ENCODE data around the gene MAP3K5. TPM values are rescaled to one million over a fixed set of nuclear protein-coding genes. Genes with fewer than 3 reads are reported as not detected.
A peak's percentile ranks its signal among the peaks of the same experiment; 100 is the strongest.

MAP3K5 gene
- total RNA-seq, 1 donor from 2014 or later, result 0.02 TPM

DNA sequence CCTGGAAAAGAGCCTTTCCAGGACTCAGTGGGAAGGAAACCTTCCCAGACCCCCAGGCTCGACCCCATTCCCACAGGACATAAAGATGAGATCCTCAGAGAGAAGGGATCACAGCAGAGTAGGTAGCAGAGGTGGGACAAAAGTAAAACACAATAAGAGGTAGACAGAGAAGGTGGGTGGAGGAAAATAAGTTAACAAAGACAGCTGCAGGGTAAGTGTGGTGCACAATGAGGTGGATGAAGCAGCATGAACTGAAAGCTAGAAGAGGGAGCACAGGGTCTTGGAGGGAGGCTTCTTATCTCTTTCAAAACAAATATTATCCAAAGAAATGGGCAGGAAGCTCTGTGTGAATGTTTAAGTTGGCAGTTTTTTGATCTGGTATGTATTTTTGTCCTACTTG is 228.1 kb downstream of the MAP3K5 start:
- Mint-ChIP-seq H3K27me3 (ENCODE audit: insufficient read depth, low read depth) (no peaks in the 10 kb centered on the region), H3K9me3 (no peaks in the 10 kb centered on the region), H3K27ac (no peak overlapping the region), H3K4me1 (no peaks in the 10 kb centered on the region), H3K36me3 (no peaks in the 10 kb centered on the region), H3K4me3 (no peak overlapping the region)
- H3K4me2 ChIP-seq, result no peak overlapping the region
- no peak overlapping the region for H3K9ac ChIP-seq
- no peak for DNase-seq (ENCODE audit: low spot score)
- H3K27ac ChIP-seq, result no peak overlapping the region
- H3K9me3 ChIP-seq (ENCODE audit: low read depth), result no peaks in the 10 kb centered on the region
- H2AFZ ChIP-seq (replicated peaks), result peak overlapping the region; percentile 18
- peaks cover 3% of the 10 kb centered on the region for H3K4me1 ChIP-seq
- TF ChIP-seq EZH2phosphoT487 (IDR thresholded peaks at IDR 0.05) (no peak), EZH2 (IDR thresholded peaks at IDR 0.05) (no peak), CTCF (IDR thresholded peaks at IDR 0.05) (no peak)
- H4K20me1 ChIP-seq (ENCODE audit: low read depth), result no peaks in the 10 kb centered on the region
- no peaks in the 10 kb centered on the region for H3K27me3 ChIP-seq
- H3K4me3 ChIP-seq, result no peak overlapping the region
- no peaks in the 10 kb centered on the region for H3K36me3 ChIP-seq
- H3K79me2 ChIP-seq (ENCODE audit: low read depth), result no peaks in the 10 kb centered on the region
- H3F3A ChIP-seq (ENCODE audit: low read depth), result no peaks in the 10 kb centered on the region

- no peak overlapping the region for H3K9ac ChIP-seq
Observed at GRCh38 chr6:136563386-136564152, 228.7 kb downstream of the MAP3K5 start.

DNA sequence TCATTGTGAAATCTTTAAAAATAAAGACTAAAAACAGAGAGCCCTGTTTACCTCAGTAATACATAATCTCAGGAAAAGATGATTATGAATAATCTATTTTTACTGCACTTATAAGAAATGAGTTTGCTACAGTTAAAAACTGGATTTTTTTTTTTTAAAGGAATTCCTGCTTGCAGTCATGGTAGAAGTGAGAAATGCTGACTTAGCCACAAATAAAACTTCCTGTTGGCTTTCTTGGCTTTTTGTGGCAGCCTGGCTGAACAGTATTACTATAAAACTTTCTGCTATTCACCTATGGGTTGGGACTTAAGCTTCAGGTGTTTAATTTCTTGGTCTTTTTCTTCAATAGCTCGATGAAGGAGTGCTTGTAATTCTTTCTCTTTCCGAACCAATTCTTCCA is 230.1 kb downstream of the MAP3K5 start:
- H3K36me3 Mint-ChIP-seq, result no peaks in the 10 kb centered on the region
- DNase-seq (ENCODE audit: low spot score), result no peak
- TF ChIP-seq CTCF (IDR thresholded peaks at IDR 0.05) (no peak), EZH2 (IDR thresholded peaks at IDR 0.05) (no peak), EZH2phosphoT487 (IDR thresholded peaks at IDR 0.05) (no peak)
- no peaks in the 10 kb centered on the region for H3K27me3 Mint-ChIP-seq (ENCODE audit: insufficient read depth, low read depth)
- H3K4me3 ChIP-seq, result no peak overlapping the region
- H3K36me3 ChIP-seq, result no peaks in the 10 kb centered on the region
- H3F3A ChIP-seq (ENCODE audit: low read depth), result no peaks in the 10 kb centered on the region
- no peaks in the 10 kb centered on the region for H3K4me1 Mint-ChIP-seq
- H3K9me3 Mint-ChIP-seq, result no peaks in the 10 kb centered on the region
- H3K4me3 Mint-ChIP-seq, result no peak overlapping the region
- peaks cover 3% of the 10 kb centered on the region for H3K4me1 ChIP-seq
- no peaks in the 10 kb centered on the region for H4K20me1 ChIP-seq (ENCODE audit: low read depth)
- no peak overlapping the region for H3K4me2 ChIP-seq
- H3K27ac Mint-ChIP-seq, result no peak overlapping the region
- no peaks in the 10 kb centered on the region for H3K9me3 ChIP-seq (ENCODE audit: low read depth)
- no peak overlapping the region for H2AFZ ChIP-seq (replicated peaks)
- H3K27ac ChIP-seq, result no peak overlapping the region
- H3K9ac ChIP-seq, result no peak overlapping the region
- H3K27me3 ChIP-seq, result no peaks in the 10 kb centered on the region
- no peaks in the 10 kb centered on the region for H3K79me2 ChIP-seq (ENCODE audit: low read depth)

More at GRCh38 chr6:136563386-136564152, 228.7 kb downstream of the MAP3K5 start:
- no peak overlapping the region for H3K4me3 Mint-ChIP-seq
- H3K27ac Mint-ChIP-seq, result no peak overlapping the region
- Histone ChIP-seq H3K27ac (no peak overlapping the region), H3K9me3 (ENCODE audit: low read depth) (no peaks in the 10 kb centered on the region), H3K79me2 (ENCODE audit: low read depth) (no peaks in the 10 kb centered on the region), H3K36me3 (no peaks in the 10 kb centered on the region), H3K4me2 (no peak overlapping the region), H4K20me1 (ENCODE audit: low read depth) (no peaks in the 10 kb centered on the region), H2AFZ (replicated peaks) (peak overlapping the region; percentile 18), H3K4me1 (peaks cover 3% of the 10 kb centered on the region), H3F3A (ENCODE audit: low read depth) (no peaks in the 10 kb centered on the region), H3K4me3 (no peak overlapping the region), H3K27me3 (no peaks in the 10 kb centered on the region)
- no peaks in the 10 kb centered on the region for H3K4me1 Mint-ChIP-seq
- H3K36me3 Mint-ChIP-seq, result no peaks in the 10 kb centered on the region
- no peak for DNase-seq (ENCODE audit: low spot score)
- H3K9me3 Mint-ChIP-seq, result no peaks in the 10 kb centered on the region
- no peak for TF ChIP-seq CTCF (IDR thresholded peaks at IDR 0.05)
- TF ChIP-seq EZH2 (IDR thresholded peaks at IDR 0.05), result no peak
- TF ChIP-seq EZH2phosphoT487 (IDR thresholded peaks at IDR 0.05), result no peak
- no peaks in the 10 kb centered on the region for H3K27me3 Mint-ChIP-seq (ENCODE audit: insufficient read depth, low read depth)
